HG03175 (cell line): Measurements from ENCODE around the gene IL25.
"Not testable (repeated sequence)": the region's sequence is repeated elsewhere in the genome, so short reads cannot be mapped to it uniquely, and the experiment has no call there.

Experiments used
- ATAC-seq: cut with Tn5 transposase; IDR thresholded peaks from one replicate; pipeline ENCODE4 v1.9.1; 2021; ENCODE audit warnings: mild to moderate bottlenecking, moderate library complexity; ENCODE audit not compliant: unreplicated experiment

The IL25 gene

GRCh38 chr14:23372509-23372908 is at the start of gene IL25:
TSS of gene IL25 (plus strand) at chr14:23372809.
- ATAC-seq, result no peak

DNA sequence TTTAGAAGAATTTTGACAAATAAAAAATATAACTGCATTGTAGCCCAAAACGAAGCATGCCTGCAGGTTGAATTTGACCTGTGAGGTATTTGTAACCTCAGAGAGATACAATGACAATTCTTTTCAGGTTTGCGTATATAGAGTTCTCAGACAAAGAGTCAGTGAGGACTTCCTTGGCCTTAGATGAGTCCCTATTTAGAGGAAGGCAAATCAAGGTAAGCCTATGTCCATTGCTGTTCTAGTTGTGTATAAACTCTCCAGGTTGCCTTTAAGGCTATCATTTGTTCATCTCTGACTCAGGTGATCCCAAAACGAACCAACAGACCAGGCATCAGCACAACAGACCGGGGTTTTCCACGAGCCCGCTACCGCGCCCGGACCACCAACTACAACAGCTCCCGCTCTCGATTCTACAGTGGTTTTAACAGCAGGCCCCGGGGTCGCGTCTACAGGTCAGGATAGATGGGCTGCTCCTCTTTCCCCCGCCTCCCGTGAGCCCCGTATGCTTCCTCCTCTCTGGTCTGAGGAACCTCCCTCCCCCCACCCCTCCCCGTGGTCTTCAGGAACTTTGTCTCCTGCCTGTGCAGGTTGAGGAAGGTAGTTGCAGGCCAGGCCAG is 48.7 kb upstream of the IL25 start:
- no peak for ATAC-seq

DNA sequence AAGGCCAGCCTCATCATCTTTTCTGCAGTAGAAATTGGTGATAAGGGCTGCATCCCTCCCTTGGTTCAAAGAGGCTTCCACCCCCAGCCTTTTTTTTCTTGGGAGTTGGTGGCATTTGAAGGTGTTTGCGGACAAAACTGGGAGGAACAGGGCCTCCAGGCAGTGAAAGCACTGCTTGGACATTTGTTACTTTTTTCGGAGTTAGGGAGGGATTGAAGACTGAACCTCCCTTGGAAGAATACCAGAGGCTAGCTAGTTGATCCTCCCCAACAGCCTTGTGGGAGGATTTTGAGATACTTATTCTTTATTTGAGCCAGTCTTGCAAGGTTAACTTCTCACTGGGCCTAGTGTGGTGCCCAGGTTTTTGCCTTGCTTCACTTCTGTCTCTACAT is 48.2 kb upstream of the IL25 start:
- no peak for ATAC-seq

- no peak for ATAC-seq
Observed at GRCh38 chr14:23324993-23325392, 47.6 kb upstream of the IL25 start.

GRCh38 chr14:23325746-23326145 is 46.9 kb upstream of the IL25 start:
- not testable (repeated sequence) for ATAC-seq

GRCh38 chr14:23326491-23327332 is 45.9 kb upstream of the IL25 start:
- no peak for ATAC-seq

DNA sequence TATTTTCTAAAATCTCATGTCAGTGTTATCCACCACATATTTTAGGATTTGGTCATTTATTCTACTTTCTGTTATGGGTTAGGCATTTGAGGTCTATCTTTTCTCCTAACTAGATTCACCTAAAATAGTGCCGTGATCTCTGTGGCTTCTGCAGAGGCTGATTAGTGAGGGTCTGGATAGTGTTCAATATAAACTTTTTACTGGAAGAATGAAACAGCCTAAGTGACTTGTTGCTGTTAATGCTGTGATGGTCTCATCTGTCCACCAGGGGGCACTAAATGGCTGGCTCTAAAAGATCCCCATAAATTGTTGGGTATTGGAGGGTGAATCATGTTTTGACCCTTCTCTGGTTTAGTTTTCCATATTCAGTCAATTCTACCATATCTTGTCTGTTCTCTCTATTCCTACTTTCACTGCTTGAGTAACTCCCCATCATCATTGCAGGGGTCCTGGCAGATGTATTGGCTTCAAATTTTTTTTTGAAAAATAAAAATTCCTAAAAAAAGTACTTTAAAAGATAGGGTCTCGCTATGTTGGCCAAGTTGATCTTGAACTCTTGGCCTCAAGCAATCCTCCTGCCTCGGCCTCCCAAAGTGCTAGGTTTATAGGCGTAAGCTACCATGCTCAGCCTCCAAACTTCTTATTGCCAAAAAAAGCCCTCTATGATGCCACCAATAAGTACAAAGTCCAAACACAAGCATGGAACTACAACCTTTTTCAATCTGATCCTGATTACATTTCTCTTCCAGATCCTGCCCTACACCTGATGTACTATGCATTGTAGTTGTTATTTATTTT is 44.5 kb upstream of the IL25 start:
- ATAC-seq, result peak; percentile 43

GRCh38 chr14:23335623-23336022 is 37.0 kb upstream of the IL25 start:
- ATAC-seq, result no peak

DNA sequence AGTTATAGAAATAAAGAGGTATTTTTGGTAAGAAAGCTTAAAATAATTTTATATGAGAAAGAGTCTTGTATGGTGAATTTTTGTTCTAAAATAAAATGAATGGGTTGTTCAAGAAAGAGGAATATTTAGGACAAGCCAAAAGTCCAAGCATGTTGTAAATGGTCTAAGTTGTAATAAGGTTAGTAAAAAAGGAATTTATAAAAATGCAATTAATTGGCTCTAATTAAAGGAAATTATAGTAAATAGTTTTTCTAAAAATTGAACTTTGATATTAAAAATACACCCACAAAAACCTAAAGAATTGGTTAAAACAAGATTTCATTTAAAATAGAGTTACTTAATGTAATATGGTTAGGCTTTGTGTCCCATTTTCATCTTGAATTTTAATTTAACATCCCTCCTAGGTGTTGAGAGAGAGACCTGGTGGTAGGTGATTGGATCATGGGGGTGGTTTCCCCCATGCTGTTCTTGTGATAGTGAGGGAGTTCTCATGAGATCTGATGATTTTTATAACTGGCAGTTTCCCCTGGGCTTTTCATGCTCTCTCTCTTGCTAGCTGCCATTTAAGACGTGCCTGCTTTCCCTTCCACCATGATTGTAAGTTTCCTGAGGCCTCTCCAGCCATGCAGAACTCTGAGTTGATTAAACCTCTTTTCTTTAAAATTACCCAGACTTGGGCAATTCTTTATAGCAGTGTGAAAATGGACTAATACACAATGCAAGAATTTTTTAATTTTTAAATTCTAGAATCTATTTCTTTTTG is 32.9 kb upstream of the IL25 start:
- no peak for ATAC-seq

DNA sequence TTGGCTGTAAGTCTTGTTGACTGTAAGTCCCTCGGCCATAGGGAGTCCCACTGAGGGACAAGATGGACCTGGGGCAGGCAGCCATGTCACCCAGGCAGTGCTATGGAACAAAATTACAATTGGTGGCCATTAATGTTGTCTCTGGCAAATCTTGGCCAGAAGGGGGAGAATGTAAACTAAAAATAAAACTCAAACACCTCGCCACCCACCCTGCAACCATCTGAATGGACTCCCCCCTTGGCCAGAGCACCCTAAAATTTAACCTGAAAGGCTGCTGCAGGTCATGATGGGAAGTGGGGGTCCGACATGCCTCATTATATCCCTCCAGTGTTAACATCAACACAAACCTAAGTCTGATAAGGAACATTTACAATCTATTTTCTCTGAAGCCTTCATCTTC is 28.1 kb upstream of the IL25 start:
- ATAC-seq, result no peak

DNA sequence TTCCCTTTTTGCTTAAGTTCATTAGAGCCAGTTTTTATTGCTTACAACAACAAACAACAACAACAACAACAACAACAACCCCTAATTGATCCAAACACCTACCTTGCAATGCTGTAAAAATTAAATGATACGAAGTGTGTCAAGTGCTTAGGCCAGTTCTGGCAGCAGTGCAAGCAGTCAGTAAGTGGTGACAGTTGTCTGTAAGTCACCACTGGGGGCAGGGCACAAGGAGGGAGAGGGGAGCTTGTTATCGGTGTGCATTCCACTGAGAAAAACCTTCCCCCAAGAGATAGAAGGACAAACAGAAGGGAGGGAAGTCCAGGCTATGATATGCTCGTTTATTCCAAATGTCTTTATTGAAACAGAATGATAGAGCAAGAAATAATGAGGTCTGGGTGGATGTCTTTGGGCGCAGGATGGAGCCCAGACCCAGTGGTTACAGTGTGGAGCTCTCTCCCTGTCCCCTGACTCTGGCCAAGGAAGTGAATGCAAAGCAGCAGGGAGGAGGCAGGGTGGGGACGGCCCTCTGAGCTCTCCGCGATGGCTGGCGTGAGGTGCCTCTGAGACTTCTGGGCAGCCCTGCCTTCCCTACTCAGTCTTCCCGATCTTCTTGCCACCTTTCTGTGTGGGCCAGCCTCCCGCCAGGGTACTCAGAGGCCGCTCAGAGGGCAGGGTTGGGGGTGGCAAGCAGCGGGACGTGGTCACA is 26.5 kb upstream of the IL25 start:
- ATAC-seq, result no peak

GRCh38 chr14:23346693-23347405 is 25.8 kb upstream of the IL25 start:
- no peak for ATAC-seq

GRCh38 chr14:23347406-23348296 is 25.0 kb upstream of the IL25 start:
- ATAC-seq, result no peak

DNA sequence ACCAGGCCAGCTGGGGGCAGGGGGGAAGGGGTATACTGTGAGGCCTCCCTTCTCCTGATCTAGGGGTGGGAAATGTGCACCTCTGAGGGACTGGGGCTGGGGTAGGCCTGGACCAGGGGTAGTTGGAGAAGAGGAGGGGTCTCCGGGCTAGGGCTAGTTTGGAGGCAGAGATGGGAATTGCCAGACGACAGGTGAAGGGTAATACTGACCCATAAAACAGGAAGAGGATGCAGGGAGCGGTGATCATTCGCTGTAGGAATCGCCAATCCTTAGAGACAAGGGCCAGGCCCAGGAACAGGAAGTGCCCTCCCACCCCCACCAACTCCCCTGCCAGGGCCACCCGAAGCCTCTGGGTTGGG is 24.3 kb upstream of the IL25 start:
- no peak for ATAC-seq

DNA sequence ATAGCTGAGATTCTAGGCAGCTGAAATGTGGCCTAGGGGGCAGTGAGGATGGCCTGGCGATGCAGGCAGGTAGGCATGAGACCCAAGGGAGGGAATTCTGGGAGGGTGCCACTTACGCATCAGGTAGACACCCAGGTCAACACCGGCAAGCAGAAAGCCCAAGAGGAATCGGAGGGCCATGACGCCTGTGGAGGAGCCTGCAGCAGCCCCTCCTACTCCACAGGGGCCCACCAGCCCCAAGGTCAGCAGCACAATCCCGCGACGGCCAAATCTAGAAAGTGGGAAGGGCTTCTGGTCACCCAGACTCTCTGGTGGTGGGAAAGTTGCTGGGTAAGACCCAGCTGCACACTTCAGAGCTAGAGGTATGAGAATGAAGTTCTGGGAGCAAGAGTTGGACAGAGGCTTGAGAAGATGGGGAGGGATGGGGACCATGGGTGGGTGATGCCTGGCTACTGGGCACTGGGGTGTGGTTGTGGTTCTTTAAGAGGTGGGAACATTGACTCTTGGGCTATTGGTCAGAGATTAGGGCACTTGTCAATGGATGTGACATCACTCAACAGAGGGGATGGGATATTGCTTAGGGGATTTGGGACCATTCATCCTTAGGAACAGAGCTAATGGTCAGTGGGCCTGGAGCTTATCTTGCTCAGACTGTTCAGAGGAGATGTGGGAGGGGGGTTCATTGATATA is 23.3 kb upstream of the IL25 start:
- no peak for ATAC-seq

GRCh38 chr14:23351681-23352505 is 20.7 kb upstream of the IL25 start:
- ATAC-seq, result no peak
